Keratinocyte (primary cell): ENCODE measurements around the gene STON2. TPM values are rescaled to one million over a fixed set of nuclear protein-coding genes. Genes with fewer than 3 reads are reported as not detected.
A peak's percentile ranks its signal among the peaks of the same experiment; 100 is the strongest.

Experiments
- DNase-seq: peaks from one replicate; pipeline ENCODE4 v3.0.0-alpha.2; 2011; ENCODE audit warnings: low read depth, missing footprints, low spot score
- FAIRE-seq: peaks from 2 replicates; lab custom pipeline; 2011; peaks lifted over from hg19 to GRCh38; lab: Jason Lieb, UNC
- H2AFZ ChIP-seq: 2 replicates; pipeline ENCODE4 v1.6.0; 2012; ENCODE audit warnings: low read length, control low read depth, inconsistent platforms; ENCODE audit not compliant: control insufficient read depth
- H3K27ac ChIP-seq: 2 replicates; pipeline ENCODE4 v1.5.1; 2011; ENCODE audit warnings: low read length; ENCODE audit not compliant: control insufficient read depth, insufficient read depth
- H3K27me3 ChIP-seq: 3 replicates; pipeline ENCODE4 v1.6.0; 2011; ENCODE audit warnings: low read length; ENCODE audit not compliant: control insufficient read depth, insufficient read depth; ENCODE audit errors: extremely low read depth
- H3K36me3 ChIP-seq, 2 experiments: 2 replicates in 1 of 2; 3 replicates in 1 of 2; pipeline ENCODE4 v1.5.1; 2011; ENCODE audit warnings: low read length in 2 of 2, mild to moderate bottlenecking in 1 of 2; ENCODE audit not compliant: control insufficient read depth in 2 of 2, insufficient read depth in 2 of 2; ENCODE audit errors: extremely low read depth in 1 of 2
- H3K4me1 ChIP-seq: 3 replicates; pipeline ENCODE4 v1.5.1; 2011; ENCODE audit warnings: low read length; ENCODE audit not compliant: control insufficient read depth, insufficient read depth; ENCODE audit errors: extremely low read depth
- H3K4me2 ChIP-seq: 3 replicates; pipeline ENCODE4 v1.6.0; 2011; ENCODE audit warnings: low read depth, low read length; ENCODE audit not compliant: control insufficient read depth, insufficient read depth; ENCODE audit errors: extremely low read depth
- H3K4me3 ChIP-seq, 3 experiments: fragments of 200-600 bp in 1 of 3; sonication (generic) in 1 of 3; 2 replicates in 2 of 3; 3 replicates in 1 of 3; pipeline ENCODE4 v1.5.1; 2011 to 2016; ENCODE audit warnings: low read length in 3 of 3, mild to moderate bottlenecking in 3 of 3, control low read depth in 2 of 3, inconsistent platforms in 1 of 3, low read depth in 1 of 3, mixed read lengths in 1 of 3, mixed run types in 1 of 3, moderate library complexity in 1 of 3; ENCODE audit not compliant: control insufficient read depth in 2 of 3, insufficient read depth in 2 of 3; ENCODE audit errors: extremely low read depth in 1 of 3
- H3K79me2 ChIP-seq: 2 replicates; pipeline ENCODE4 v1.6.0; 2012; ENCODE audit warnings: low read length; ENCODE audit not compliant: control insufficient read depth, insufficient read depth
- H3K9ac ChIP-seq: 3 replicates; pipeline ENCODE4 v1.6.0; 2011; ENCODE audit warnings: low read length; ENCODE audit not compliant: control insufficient read depth, insufficient read depth; ENCODE audit errors: extremely low read depth
- H3K9me1 ChIP-seq: 3 replicates; pipeline ENCODE4 v1.6.0; 2011; ENCODE audit warnings: low read length; ENCODE audit not compliant: control insufficient read depth, insufficient read depth; ENCODE audit errors: extremely low read depth
- H3K9me3 ChIP-seq: 2 replicates; pipeline ENCODE4 v1.5.1; 2012; ENCODE audit warnings: low read depth, low read length; ENCODE audit not compliant: control insufficient read depth
- H4K20me1 ChIP-seq: 3 replicates; pipeline ENCODE4 v1.6.0; 2011; ENCODE audit warnings: low read length; ENCODE audit not compliant: control insufficient read depth, insufficient read depth; ENCODE audit errors: extremely low read depth
- CTCF ChIP-seq, 3 experiments: IDR thresholded peaks in 1 of 3; conservative IDR thresholded peaks in 1 of 3; optimal IDR thresholded peaks in 1 of 3; 2 replicates in 2 of 3; 3 replicates in 1 of 3; pipeline versions ENCODE3 to v1.5.1; 2011; ENCODE audit warnings: low read length in 3 of 3, mild to moderate bottlenecking in 3 of 3, moderate library complexity in 2 of 3, control low read depth in 1 of 3, inconsistent platforms in 1 of 3; ENCODE audit not compliant: insufficient read depth in 2 of 3; ENCODE audit errors: extremely low read depth in 1 of 3
- EZH2 ChIP-seq: IDR thresholded peaks from one replicate; pipeline ENCODE4 v1.6.1; 2012; ENCODE audit warnings: inconsistent platforms, mild to moderate bottlenecking, low read length, moderate library complexity
- dilution Hi-C: fragments of 300-500 bp; cut with MboI; formaldehyde crosslinking; loops from one replicate; pipeline ENCODE4 v1.7.0; 2020; ENCODE audit warnings: low sequenced_read_pairs; ENCODE audit not compliant: extremely low pct_ligation_motif_present
- polyA plus RNA-seq, 5 experiments: library from polyadenylated mRNA; depleted of rRNA in 3 of 5; stranded (reverse) in 3 of 5; stranded (forward) in 1 of 5; unstranded in 1 of 5; fragments of >200 nt; gene quantifications; 1 replicate in 1 of 5; 2 replicates in 3 of 5; 3 replicates in 1 of 5; pipeline versions ENCODE4 v1.2.1 to v1.2.3, GENCODE V29; 2011 to 2012; ENCODE audit warnings: missing spikeins in 2 of 5, low read depth in 1 of 5, low replicate concordance in 1 of 5

Gene STON2
- polyA plus RNA-seq, 1 donor (not counting 4 experiments of a cell fraction or from before 2014, with no cell fraction given), result 82.3 TPM

GRCh38 chr14:81313200-81313599 is 86.9 kb downstream of the STON2 start:
- no peak for DNase-seq
- TF ChIP-seq CTCF (optimal IDR thresholded peaks at IDR 0.05 in 1 of 3, IDR thresholded peaks at IDR 0.05 in 1 of 3, conservative IDR thresholded peaks at IDR 0.05 in 1 of 3; ENCODE audit: extremely low read depth in 1 of 3, insufficient read depth in 2 of 3, low read length in 3 of 3) (no peak), EZH2 (no peak)
- Histone ChIP-seq H3K9me1 (peaks cover 3% of the 10 kb centered on the region), H4K20me1 (no peaks in the 10 kb centered on the region), H3K4me1 (peaks cover 59% of the 10 kb centered on the region), H3K4me2 (peak overlapping the region; percentile 89), H3K9me3 (no peaks in the 10 kb centered on the region), H2AFZ (no peak overlapping the region), H3K4me3 (peak overlapping the region in 2 of 3 experiments; percentile 9 to 45), H3K27me3 (no peaks in the 10 kb centered on the region), H3K79me2 (peaks cover 73% of the 10 kb centered on the region), H3K9ac (peak overlapping the region; percentile 60), H3K27ac (peak overlapping the region; percentile 91), H3K36me3 (peaks cover 5 to 6% of the 10 kb centered on the region in 2 experiments)
- dilution Hi-C loops, result no loop called here
- peak; percentile 41 for FAIRE-seq

GRCh38 chr14:81312289-81312876 is 87.7 kb downstream of the STON2 start:
- H3K4me1 ChIP-seq, result peaks cover 59% of the 10 kb centered on the region
- dilution Hi-C loops, result no loop called here
- DNase-seq, result no peak
- no peaks in the 10 kb centered on the region for H3K9me3 ChIP-seq
- no peak overlapping the region for H2AFZ ChIP-seq
- peaks cover 71% of the 10 kb centered on the region for H3K79me2 ChIP-seq
- peak overlapping the region; percentile 89 for H3K4me2 ChIP-seq
- no peaks in the 10 kb centered on the region for H3K27me3 ChIP-seq
- peak overlapping the region; percentile 60 for H3K9ac ChIP-seq
- no peak for FAIRE-seq
- H3K36me3 ChIP-seq, result peaks cover 2 to 3% of the 10 kb centered on the region in 2 experiments
- H3K4me3 ChIP-seq, result peak overlapping the region in 2 of 3 experiments; percentile 21 to 45
- peak overlapping the region; percentile 91 for H3K27ac ChIP-seq
- peaks cover 3% of the 10 kb centered on the region for H3K9me1 ChIP-seq
- no peak for TF ChIP-seq CTCF (optimal IDR thresholded peaks at IDR 0.05 in 1 of 3, IDR thresholded peaks at IDR 0.05 in 1 of 3, conservative IDR thresholded peaks at IDR 0.05 in 1 of 3; ENCODE audit: extremely low read depth in 1 of 3, insufficient read depth in 2 of 3, low read length in 3 of 3)
- no peak for TF ChIP-seq EZH2
- no peaks in the 10 kb centered on the region for H4K20me1 ChIP-seq
